K562 (cell line): ENCODE data around the gene SNUPN. TPM values are rescaled to one million over a fixed set of nuclear protein-coding genes. Genes with fewer than 3 reads are reported as not detected.

ENCODE experiments used
- ATAC-seq: fragments of 200-7000 bp; cut with Tn5 transposase; 3 replicates; pipeline ENCODE4 v1.9.1; 2020; ENCODE audit warnings: moderate library complexity
- BruUV-seq: library from RNA; stranded (reverse); fragments of 400-500 nt; replicated peaks from 2 replicates; lab custom pipeline; 2021; lab: Mats Ljungman, UMichigan
- CTCF ChIA-PET: fragments of 300-600 bp; formaldehyde crosslinking; extraction: SDS; loops from one replicate; lab custom pipeline; 2021; ENCODE audit warnings: low intra/inter-chr PET ratio; lab: Yijun Ruan, JAX
- POLR2A ChIA-PET: fragments of 300-600, 350-650 bp; sonication (Branson Sonifier 250); formaldehyde crosslinking; extraction: SDS; loops from one replicate; lab custom pipeline; 2021; ENCODE audit warnings: antibody characterized with exemption, inconsistent platforms; lab: Yijun Ruan, JAX
- DNase-seq, 4 experiments: peaks; one replicate each; pipeline versions ENCODE4 v3.0.0 to v3.0.0-alpha.2; 2011 to 2018; ENCODE audit warnings: low spot score in 3 of 4, mixed read lengths in 3 of 4; ENCODE audit errors: extremely low read depth in 1 of 4
- FAIRE-seq: peaks from 2 replicates; lab custom pipeline; 2011; peaks lifted over from hg19 to GRCh38; lab: Jason Lieb, UNC
- H2AFZ ChIP-seq: 2 replicates; pipeline ENCODE4 v1.6.0; 2011; ENCODE audit warnings: low read depth, low read length, control low read depth, inconsistent platforms
- H3K27ac ChIP-seq: fragments of 200-600 bp; 3 replicates; pipeline ENCODE4 v1.8.0; 2011; ENCODE audit warnings: low read depth, mild to moderate bottlenecking, control low read depth, inconsistent platforms, low read length, moderate library complexity, mixed read lengths; ENCODE audit errors: extremely low read depth
- H3K27me3 ChIP-seq, 2 experiments: fragments of 300-600 bp in 1 of 2; 2 replicates in 1 of 2; 3 replicates in 1 of 2; pipeline versions ENCODE4 v1.6.0 to v1.8.0; 2011; ENCODE audit warnings: inconsistent platforms in 2 of 2, low read length in 2 of 2, mild to moderate bottlenecking in 1 of 2, mixed read lengths in 1 of 2, moderate library complexity in 1 of 2; ENCODE audit not compliant: control insufficient read depth in 2 of 2, insufficient read depth in 2 of 2
- H3K36me3 ChIP-seq: fragments of 300-600 bp; 3 replicates; pipeline ENCODE4 v1.8.0; 2011; ENCODE audit warnings: mild to moderate bottlenecking, low read length, inconsistent platforms; ENCODE audit not compliant: control insufficient read depth, insufficient read depth
- H3K4me1 ChIP-seq, 2 experiments: fragments of 200-600 bp in 1 of 2; replicated peaks in 1 of 2; 2 replicates in 1 of 2; 3 replicates in 1 of 2; pipeline versions ENCODE4 v1.5.1 to v1.8.0; 2011; ENCODE audit warnings: inconsistent platforms in 2 of 2, low read length in 2 of 2, mild to moderate bottlenecking in 1 of 2, mixed read lengths in 1 of 2, moderate library complexity in 1 of 2; ENCODE audit not compliant: control insufficient read depth in 2 of 2, insufficient read depth in 2 of 2
- H3K4me2 ChIP-seq: 2 replicates; pipeline ENCODE4 v1.6.1; 2011; ENCODE audit warnings: low read length, control low read depth, inconsistent platforms, mixed read lengths; ENCODE audit not compliant: insufficient read depth
- H3K4me3 ChIP-seq: fragments of 200-600 bp; sonication (generic), shearing (Covaris generic); 2 replicates; pipeline ENCODE4 v1.5.1; 2016; ENCODE audit warnings: control low read depth, inconsistent platforms
- H3K79me2 ChIP-seq: fragments of 200-600 bp; 3 replicates; pipeline ENCODE4 v1.8.0; 2011; ENCODE audit warnings: low read length, inconsistent platforms; ENCODE audit not compliant: control insufficient read depth, insufficient read depth
- H3K9ac ChIP-seq, 2 experiments: 2 replicates each; pipeline versions ENCODE4 v1.6.0 to v1.6.1; 2011; ENCODE audit warnings: low read depth in 2 of 2, low read length in 2 of 2, control low read depth in 1 of 2, inconsistent platforms in 1 of 2, mild to moderate bottlenecking in 1 of 2, mixed read lengths in 1 of 2; ENCODE audit not compliant: insufficient read depth in 1 of 2
- H3K9me1 ChIP-seq: one replicate; pipeline ENCODE4 v1.6.0; 2011; ENCODE audit warnings: inconsistent platforms, mild to moderate bottlenecking, low read length, moderate library complexity; ENCODE audit not compliant: control insufficient read depth, insufficient read depth
- H3K9me3 ChIP-seq: replicated peaks from 2 replicates; pipeline ENCODE4 v1.5.1; 2011; ENCODE audit warnings: low read depth, low read length, inconsistent platforms; ENCODE audit not compliant: control insufficient read depth, insufficient read depth
- H4K20me1 ChIP-seq: replicated peaks from 2 replicates; pipeline ENCODE4 v1.6.1; 2011; ENCODE audit warnings: low read length, inconsistent platforms, mixed read lengths; ENCODE audit not compliant: control insufficient read depth, insufficient read depth
- BMI1 ChIP-seq: fragments of 150-350 bp; IDR thresholded peaks from 2 replicates; pipeline ENCODE4 v1.6.1; 2014; ENCODE audit warnings: low read length
- CBX8 ChIP-seq: fragments of 200-600 bp; sonication (generic); IDR thresholded peaks from 2 replicates; pipeline ENCODE4 v1.6.1; 2012; ENCODE audit warnings: borderline replicate concordance, mixed run types, low read depth, mild to moderate bottlenecking, moderate library complexity, mixed read lengths, low read length, control low read depth, inconsistent platforms; ENCODE audit not compliant: poor library complexity, severe bottlenecking; ENCODE audit errors: extremely low read depth
- DACH1 ChIP-seq: fragments of 450-650 bp; IDR thresholded peaks from 2 replicates; pipeline ENCODE4 v1.6.1; 2018; ENCODE audit not compliant: partially characterized antibody
- HCFC1 ChIP-seq: IDR thresholded peaks from 2 replicates; pipeline ENCODE4 v1.6.1; 2012; ENCODE audit warnings: low read depth, low read length, improper control_type of control experiment
- IRF2 ChIP-seq: sonication (generic); formaldehyde crosslinking; IDR thresholded peaks from 2 replicates; pipeline ENCODE4 v1.8.1; 2022; ENCODE audit warnings: mild to moderate bottlenecking, missing genetic modification reagents
- LCOR ChIP-seq: sonication (generic); formaldehyde crosslinking; IDR thresholded peaks from 2 replicates; pipeline ENCODE4 v1.8.0; 2022; ENCODE audit warnings: mild to moderate bottlenecking, missing genetic modification reagents
- MNT ChIP-seq, 2 experiments: fragments of 450-650 bp; conservative IDR thresholded peaks; 2 replicates each; pipeline ENCODE4 v1.6.1; 2017; ENCODE audit warnings: mild to moderate bottlenecking in 2 of 2, moderate library complexity in 2 of 2
- PTRF ChIP-seq: fragments of 450-650 bp; IDR thresholded peaks from 2 replicates; pipeline ENCODE4 v1.6.1; 2016; ENCODE audit warnings: mild to moderate bottlenecking, missing genetic modification characterization, missing compliant biosample characterization
- SMARCA4 ChIP-seq: fragments of 450-650 bp; IDR thresholded peaks from 2 replicates; pipeline ENCODE4 v1.6.1; 2016
- ZNF316 ChIP-seq: fragments of 450-650 bp; IDR thresholded peaks from 2 replicates; pipeline ENCODE4 v1.6.1; 2016
- ZNF347 ChIP-seq: fragments of 450-650 bp; formaldehyde crosslinking; IDR thresholded peaks from 2 replicates; pipeline ENCODE4 v1.4.0; 2020; ENCODE audit warnings: low read depth, mild to moderate bottlenecking, moderate library complexity
- ZNF778 ChIP-seq: fragments of 450-650 bp; formaldehyde crosslinking; IDR thresholded peaks from 2 replicates; pipeline ENCODE4 v1.4.0; 2020; ENCODE audit warnings: mild to moderate bottlenecking, moderate library complexity
- WGBS: fragments of 100-300 bp; shearing (Covaris generic); methylation state at CpG from one replicate; pipeline ENCODE4 v1.1.6; 2016; ENCODE audit warnings: low coverage, mixed read lengths; ENCODE audit not compliant: insufficient coverage; ENCODE audit errors: missing lambda C conversion rate; 5-methylcytosine and 5-hydroxymethylcytosine counted together
- in situ Hi-C: fragments of 300-500 bp; cut with MboI; formaldehyde crosslinking; loops from 4 replicates; pipeline ENCODE4 v1.15.0; 2018; ENCODE audit warnings: inconsistent platforms, mixed read lengths
- intact Hi-C: fragments of 100-400 bp; cut with micrococcal nuclease; formaldehyde crosslinking; loops from 2 replicates; pipeline ENCODE4 v1.14.2; 2022
- polyA plus RNA-seq, 8 experiments: library from polyadenylated mRNA; depleted of rRNA in 4 of 8; stranded (reverse) in 5 of 8; unstranded in 3 of 8; fragments of >200 nt; fragmentation: Nextera tagmentation in 2 of 8; fragmentation: Illumina TruSeq in 1 of 8; extraction: Ambion mirVana in 2 of 8; extraction: Trizol in 1 of 8; gene quantifications; 2 replicates each; pipeline versions ENCODE4 v1.2.1 to v1.2.3, GENCODE V29; 2011 to 2014; ENCODE audit warnings: inconsistent platforms in 1 of 8, missing spikeins in 1 of 8
- total RNA-seq, 7 experiments: library from RNA; depleted of rRNA in 6 of 7; stranded (reverse); fragments of >200 nt in 6 of 7; fragmentation: Illumina TruSeq in 2 of 7; extraction: Trizol in 2 of 7; gene quantifications; 2 replicates each; pipeline versions ENCODE4 v1.2.1 to v1.2.3, GENCODE V29; 2011 to 2021; ENCODE audit warnings: low replicate concordance in 1 of 7
- TF ChIP-seq, protein P1 (sequence below): fragments of 250-450 bp; sonication (Bioruptor Pico); IDR thresholded peaks from 2 replicates; pipeline ENCODE4 v1.4.0; 2020

SNUPN gene
- total and polyA plus RNA-seq, 9 of the 15 experiments (the other 6 are each of a cell fraction or from before 2014, with no cell fraction given): 32.2 to 78.3 (median 40.0) TPM

GRCh38 chr15:75656331-75656730, 30.8 kb upstream of the SNUPN start:
- intact Hi-C loops (no loop called here), in situ Hi-C loops (no loop called here)
- CTCF ChIA-PET: no interaction called here
- DNase-seq: no peak
- Histone ChIP-seq H3K4me2 (no peak overlapping the region), H3K36me3 (peaks cover 31% of the 10 kb centered on the region; the same call in 2 of the 3 replicates), H3K27ac (no peak overlapping the region), H2AFZ (no peak overlapping the region), H3K27me3 (no peaks in the 10 kb centered on the region), H4K20me1 (0 out of 2 replicates have a peak, but pooled peaks cover 7% of the 10 kb centered on the region), H3K79me2 (peaks cover 30% of the 10 kb centered on the region), H3K4me1 (peaks cover 14 to 34% of the 10 kb centered on the region in 2 experiments), H3K9ac (no peak overlapping the region), H3K9me3 (no peaks in the 10 kb centered on the region), H3K9me1 (no peaks in the 10 kb centered on the region), H3K4me3 (no peak overlapping the region)
- no TSS peak for BruUV-seq
- POLR2A ChIA-PET: no interaction called here
- WGBS: 94% methylated on average over 5 of the region's 5 CpGs
- no peak for FAIRE-seq
- no peak for ATAC-seq
- TF ChIP-seq ZNF778 (CRISPR knock-in tag) (no peak), DACH1 (no peak), ZNF316 (no peak), HCFC1 (no peak), BMI1 (no peak), MNT (conservative IDR thresholded peaks at IDR 0.05) (no peak), LCOR (CRISPR knock-in tag) (no peak), IRF2 (no peak), ZNF347 (no peak), PTRF (no peak), SMARCA4 (no peak), CBX8 (no peak)
- TF ChIP-seq, protein P1, sequence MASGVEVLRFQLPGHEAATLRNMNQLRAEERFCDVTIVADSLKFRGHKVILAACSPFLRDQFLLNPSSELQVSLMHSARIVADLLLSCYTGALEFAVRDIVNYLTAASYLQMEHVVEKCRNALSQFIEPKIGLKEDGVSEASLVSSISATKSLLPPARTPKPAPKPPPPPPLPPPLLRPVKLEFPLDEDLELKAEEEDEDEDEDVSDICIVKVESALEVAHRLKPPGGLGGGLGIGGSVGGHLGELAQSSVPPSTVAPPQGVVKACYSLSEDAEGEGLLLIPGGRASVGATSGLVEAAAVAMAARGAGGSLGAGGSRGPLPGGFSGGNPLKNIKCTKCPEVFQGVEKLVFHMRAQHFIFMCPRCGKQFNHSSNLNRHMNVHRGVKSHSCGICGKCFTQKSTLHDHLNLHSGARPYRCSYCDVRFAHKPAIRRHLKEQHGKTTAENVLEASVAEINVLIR: no peak
